B cell (primary cell): ENCODE measurements around the gene ALX3. TPM values are rescaled to one million over a fixed set of nuclear protein-coding genes. Genes with fewer than 3 reads are reported as not detected.

Experiments used
- ATAC-seq: fragments of 200-7000 bp; cut with Tn5 transposase; one replicate; pipeline ENCODE4 v1.10.0; 2021; ENCODE audit warnings: low read depth, mild to moderate bottlenecking, moderate number of reproducible peaks, moderate library complexity
- CTCF ChIA-PET: fragments of 350-600 bp; sonication (Branson Sonifier 250); formaldehyde crosslinking; loops from one replicate; lab custom pipeline; 2021; ENCODE audit warnings: antibody characterized with exemption, inconsistent platforms; lab: Charles Lee
- POLR2A ChIA-PET: fragments of 350-600 bp; sonication (Branson Sonifier 250); formaldehyde crosslinking; loops from one replicate; lab custom pipeline; 2021; ENCODE audit warnings: antibody characterized with exemption; lab: Charles Lee
- DNase-seq: peaks from one replicate; pipeline ENCODE4 v3.0.0; 2013
- H2AFZ ChIP-seq: 2 replicates; pipeline ENCODE4 v1.6.1; 2012; ENCODE audit warnings: mild to moderate bottlenecking, low read depth, low read length; ENCODE audit not compliant: insufficient read depth, poor library complexity, severe bottlenecking
- H3K27ac ChIP-seq, 2 donors: 1 replicate in 1 of 2; 2 replicates in 1 of 2; pipeline ENCODE4 v1.5.1; 2012 to 2013; ENCODE audit warnings: low read length in 2 of 2, mild to moderate bottlenecking in 2 of 2, moderate library complexity in 1 of 2
- H3K27me3 ChIP-seq, 4 experiments: fragments of 200-600 bp in 1 of 4; sonication (generic) in 1 of 4; replicated peaks in 1 of 4; 1 replicate in 2 of 4; 2 replicates in 2 of 4; pipeline versions ENCODE4 v1.6.1 to v1.7.0; 2013 to 2016; ENCODE audit warnings: low read length in 3 of 4, mild to moderate bottlenecking in 2 of 4, mixed read lengths in 1 of 4, moderate library complexity in 1 of 4; ENCODE audit not compliant: insufficient read depth in 4 of 4, control insufficient read depth in 3 of 4; ENCODE audit errors: control extremely low read depth in 1 of 4
- H3K36me3 ChIP-seq, 2 experiments: replicated peaks in 1 of 2; 1 replicate in 1 of 2; 2 replicates in 1 of 2; pipeline versions ENCODE4 v1.6.1 to v1.7.1; 2013; ENCODE audit warnings: low read length in 1 of 2; ENCODE audit not compliant: insufficient read depth in 2 of 2, control insufficient read depth in 1 of 2; ENCODE audit errors: control extremely low read depth in 1 of 2, extremely low read depth in 1 of 2
- H3K4me1 ChIP-seq, 2 donors: fragments of 200-600 bp in 1 of 2; sonication (generic) in 1 of 2; 1 replicate in 1 of 2; 2 replicates in 1 of 2; pipeline versions ENCODE4 v1.5.1 to v1.6.1; 2013 to 2017; ENCODE audit warnings: low read length in 2 of 2; ENCODE audit not compliant: control insufficient read depth in 2 of 2, insufficient read depth in 2 of 2
- H3K4me2 ChIP-seq: replicated peaks from 2 replicates; pipeline ENCODE3; 2012; ENCODE audit warnings: mild to moderate bottlenecking, low read depth, low read length; ENCODE audit not compliant: poor library complexity, severe bottlenecking
- H3K4me3 ChIP-seq, 5 experiments: fragments of 200-600 bp in 1 of 5; sonication (generic) in 1 of 5; 1 replicate in 3 of 5; 2 replicates in 2 of 5; pipeline versions ENCODE4 v1.5.1 to v1.7.0; 2011 to 2016; ENCODE audit warnings: low read length in 4 of 5, mild to moderate bottlenecking in 4 of 5, low read depth in 2 of 5, control low read depth in 1 of 5, moderate library complexity in 1 of 5; ENCODE audit not compliant: insufficient read depth in 1 of 5; ENCODE audit errors: control extremely low read depth in 1 of 5, extremely low read depth in 1 of 5
- H3K79me2 ChIP-seq: fragments of 200-600 bp; sonication (generic); one replicate; pipeline ENCODE4 v1.6.0; 2016; ENCODE audit warnings: low read length; ENCODE audit not compliant: control insufficient read depth, insufficient read depth
- H3K9ac ChIP-seq: fragments of 200-600 bp; sonication (generic); 2 replicates; pipeline ENCODE4 v1.6.1; 2017; ENCODE audit warnings: mild to moderate bottlenecking, low read length, moderate library complexity
- H3K9me3 ChIP-seq, 3 donors: one replicate each; pipeline versions ENCODE4 v1.6.1 to v1.7.1; 2013; ENCODE audit warnings: low read length in 2 of 3; ENCODE audit not compliant: control insufficient read depth in 2 of 3, insufficient read depth in 1 of 3; ENCODE audit errors: control extremely low read depth in 1 of 3
- H4K20me1 ChIP-seq: 2 replicates; pipeline ENCODE4 v1.6.0; 2012; ENCODE audit warnings: mild to moderate bottlenecking, low read length; ENCODE audit not compliant: insufficient read depth, control insufficient read depth, poor library complexity, severe bottlenecking
- H3K27ac Mint-ChIP-seq: one replicate; pipeline ENCODE4 v1.8.0; 2021; ENCODE audit warnings: mixed read lengths
- H3K27me3 Mint-ChIP-seq: one replicate; pipeline ENCODE4 v1.8.0; 2021; ENCODE audit warnings: mixed read lengths
- H3K4me1 Mint-ChIP-seq: one replicate; pipeline ENCODE4 v1.8.0; 2021; ENCODE audit warnings: mixed read lengths
- H3K4me3 Mint-ChIP-seq: one replicate; pipeline ENCODE4 v1.8.0; 2021; ENCODE audit warnings: mixed read lengths
- H3K9me3 Mint-ChIP-seq: one replicate; pipeline ENCODE4 v1.8.0; 2022; ENCODE audit warnings: mixed read lengths; ENCODE audit not compliant: insufficient read depth
- EZH2 ChIP-seq: IDR thresholded peaks from 2 replicates; pipeline ENCODE4 v1.6.1; 2012; ENCODE audit warnings: borderline replicate concordance, low read depth, mild to moderate bottlenecking, moderate library complexity, low read length; ENCODE audit not compliant: insufficient read depth, poor library complexity, severe bottlenecking
- WGBS: methylation state at CpG from one replicate; pipeline ENCODE4 v1.1.5; 2013; ENCODE audit warnings: missing lambda C conversion rate; ENCODE audit not compliant: insufficient coverage; 5-methylcytosine and 5-hydroxymethylcytosine counted together
- intact Hi-C: fragments of 100-400 bp; cut with micrococcal nuclease; formaldehyde crosslinking; loops from one replicate; pipeline ENCODE4 v1.10.0; 2022
- polyA plus RNA-seq: library from polyadenylated mRNA; depleted of rRNA; stranded (reverse); fragments of >200 nt; gene quantifications from 2 replicates; pipeline ENCODE4 v1.2.3, GENCODE V29; 2012
- total RNA-seq, 2 donors: library from RNA; stranded (reverse); fragments of 120-200 nt in 1 of 2; gene quantifications; 1 replicate in 1 of 2; 2 replicates in 1 of 2; pipeline versions ENCODE4 v1.2.3 to v1.2.4, GENCODE V29; 2013 to 2022
- TF ChIP-seq, protein P1 (sequence below): fragments of 200-600 bp; IDR thresholded peaks from one replicate; pipeline ENCODE4 v1.8.0; 2022; ENCODE audit warnings: antibody characterized with exemption, mild to moderate bottlenecking

The ALX3 gene
- total and polyA plus RNA-seq, 2 donors (not counting 1 experiment from before 2014, with no cell fraction given) = not detected

DNA sequence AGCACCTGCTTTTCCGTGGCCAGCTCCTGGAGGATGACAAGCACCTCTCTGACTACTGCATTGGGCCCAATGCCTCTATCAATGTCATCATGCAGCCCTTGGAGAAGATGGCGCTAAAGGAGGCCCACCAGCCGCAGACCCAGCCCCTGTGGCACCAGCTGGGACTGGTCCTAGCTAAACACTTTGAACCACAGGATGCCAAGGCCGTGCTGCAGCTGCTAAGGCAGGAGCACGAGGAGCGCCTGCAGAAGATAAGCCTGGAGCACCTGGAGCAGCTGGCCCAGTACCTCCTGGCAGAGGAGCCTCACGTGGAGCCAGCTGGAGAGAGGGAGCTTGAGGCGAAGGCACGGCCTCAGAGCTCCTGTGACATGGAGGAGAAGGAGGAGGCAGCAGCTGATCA, 42.2 kb upstream of the ALX3 start:
- Mint-ChIP-seq H3K27ac (no peak overlapping the region), H3K9me3 (no peaks in the 10 kb centered on the region), H3K4me1 (no peaks in the 10 kb centered on the region), H3K4me3 (no peak overlapping the region), H3K27me3 (peaks cover 59% of the 10 kb centered on the region)
- Histone ChIP-seq H3K4me3 (no peak overlapping the region), H3K79me2 (no peaks in the 10 kb centered on the region), H3K27me3 (peaks cover 0 to 4% (median 1%) of the 10 kb centered on the region in 4 experiments), H3K4me1 (no peaks in the 10 kb centered on the region), H3K36me3 (no peaks in the 10 kb centered on the region), H3K9me3 (no peaks in the 10 kb centered on the region), H3K27ac (no peak overlapping the region), H3K4me2 (no peak overlapping the region), H3K9ac (no peak overlapping the region), H2AFZ (no peak overlapping the region), H4K20me1 (no peaks in the 10 kb centered on the region)
- ATAC-seq (no peak), DNase-seq (no peak)
- WGBS = 85% methylated on average over 8 of the region's 9 CpGs
- ChIA-PET CTCF (interaction anchor here (0.6 to 2.7 kb wide), 2 partner anchors 9 to 28 kb away, joined by 3 to 10 read pairs; no protein-coding TSS in a partner anchor), POLR2A (no interaction called here)
- no peak for TF ChIP-seq EZH2
- TF ChIP-seq, protein P1, sequence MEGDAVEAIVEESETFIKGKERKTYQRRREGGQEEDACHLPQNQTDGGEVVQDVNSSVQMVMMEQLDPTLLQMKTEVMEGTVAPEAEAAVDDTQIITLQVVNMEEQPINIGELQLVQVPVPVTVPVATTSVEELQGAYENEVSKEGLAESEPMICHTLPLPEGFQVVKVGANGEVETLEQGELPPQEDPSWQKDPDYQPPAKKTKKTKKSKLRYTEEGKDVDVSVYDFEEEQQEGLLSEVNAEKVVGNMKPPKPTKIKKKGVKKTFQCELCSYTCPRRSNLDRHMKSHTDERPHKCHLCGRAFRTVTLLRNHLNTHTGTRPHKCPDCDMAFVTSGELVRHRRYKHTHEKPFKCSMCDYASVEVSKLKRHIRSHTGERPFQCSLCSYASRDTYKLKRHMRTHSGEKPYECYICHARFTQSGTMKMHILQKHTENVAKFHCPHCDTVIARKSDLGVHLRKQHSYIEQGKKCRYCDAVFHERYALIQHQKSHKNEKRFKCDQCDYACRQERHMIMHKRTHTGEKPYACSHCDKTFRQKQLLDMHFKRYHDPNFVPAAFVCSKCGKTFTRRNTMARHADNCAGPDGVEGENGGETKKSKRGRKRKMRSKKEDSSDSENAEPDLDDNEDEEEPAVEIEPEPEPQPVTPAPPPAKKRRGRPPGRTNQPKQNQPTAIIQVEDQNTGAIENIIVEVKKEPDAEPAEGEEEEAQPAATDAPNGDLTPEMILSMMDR = no peak
- intact Hi-C loops = no loop called here

DNA sequence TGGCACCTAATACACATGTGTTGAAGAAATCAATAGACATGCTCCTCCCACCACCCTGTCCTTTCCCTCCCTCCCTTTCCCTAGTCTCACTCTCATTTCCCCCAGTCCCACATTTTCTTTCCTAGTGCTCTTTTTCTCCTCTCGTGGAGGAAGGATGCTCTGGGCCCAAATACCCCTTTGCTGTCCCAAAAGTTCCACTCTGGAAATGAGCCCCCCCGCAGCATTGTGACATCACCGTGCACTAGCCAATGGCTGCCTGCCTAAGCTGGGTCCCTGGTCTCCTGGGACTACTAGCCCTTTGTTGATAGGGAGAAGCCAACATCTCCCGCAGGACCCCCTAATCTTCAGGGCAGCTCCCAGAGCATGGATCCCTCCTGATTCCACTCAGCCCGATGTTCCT, 41.7 kb upstream of the ALX3 start, which contains the start of gene UBL4B:
Gene UBL4B (plus strand): TSS at position 301 of the 400 bp plus-strand sequence. CDS start 92 bp downstream, at position 393.
- Histone ChIP-seq H3K4me1 (no peaks in the 10 kb centered on the region), H3K4me2 (no peak within 1 kb of the TSS), H3K9me3 (no peaks in the 10 kb centered on the region), H3K27me3 (peaks cover 0 to 4% (median 1%) of the 10 kb centered on the region in 4 experiments), H3K36me3 (no peaks in the 10 kb centered on the region), H4K20me1 (no peaks in the 10 kb centered on the region), H3K27ac (no peak within 1 kb of the TSS), H3K4me3 (no peak within 1 kb of the TSS), H3K79me2 (no peaks in the 10 kb centered on the region), H2AFZ (no peak within 1 kb of the TSS), H3K9ac (no peak within 1 kb of the TSS)
- Mint-ChIP-seq H3K4me3 (no peak within 1 kb of the TSS), H3K27me3 (peaks cover 57% of the 10 kb centered on the region), H3K27ac (no peak within 1 kb of the TSS), H3K9me3 (no peaks in the 10 kb centered on the region), H3K4me1 (no peaks in the 10 kb centered on the region)
- ChIA-PET POLR2A (no interaction called here), CTCF (interaction anchor here (0.6 to 2.7 kb wide), 3 partner anchors 8 to 50 kb away, joined by 3 to 10 read pairs (median 3); no protein-coding TSS in a partner anchor)
- intact Hi-C loops = no loop called here
- ATAC-seq (no peak), DNase-seq (no peak)
- 95% methylated on average over 5 of the region's 5 CpGs for WGBS
- TF ChIP-seq, protein P1 = no peak
- no peak for TF ChIP-seq EZH2
